HG02973 (cell line): ENCODE results near the gene SMIM22.

ENCODE experiments used
- ATAC-seq: cut with Tn5 transposase; IDR thresholded peaks from one replicate; pipeline ENCODE4 v1.9.1; 2021; ENCODE audit warnings: moderate library complexity; ENCODE audit not compliant: unreplicated experiment

Gene SMIM22

DNA sequence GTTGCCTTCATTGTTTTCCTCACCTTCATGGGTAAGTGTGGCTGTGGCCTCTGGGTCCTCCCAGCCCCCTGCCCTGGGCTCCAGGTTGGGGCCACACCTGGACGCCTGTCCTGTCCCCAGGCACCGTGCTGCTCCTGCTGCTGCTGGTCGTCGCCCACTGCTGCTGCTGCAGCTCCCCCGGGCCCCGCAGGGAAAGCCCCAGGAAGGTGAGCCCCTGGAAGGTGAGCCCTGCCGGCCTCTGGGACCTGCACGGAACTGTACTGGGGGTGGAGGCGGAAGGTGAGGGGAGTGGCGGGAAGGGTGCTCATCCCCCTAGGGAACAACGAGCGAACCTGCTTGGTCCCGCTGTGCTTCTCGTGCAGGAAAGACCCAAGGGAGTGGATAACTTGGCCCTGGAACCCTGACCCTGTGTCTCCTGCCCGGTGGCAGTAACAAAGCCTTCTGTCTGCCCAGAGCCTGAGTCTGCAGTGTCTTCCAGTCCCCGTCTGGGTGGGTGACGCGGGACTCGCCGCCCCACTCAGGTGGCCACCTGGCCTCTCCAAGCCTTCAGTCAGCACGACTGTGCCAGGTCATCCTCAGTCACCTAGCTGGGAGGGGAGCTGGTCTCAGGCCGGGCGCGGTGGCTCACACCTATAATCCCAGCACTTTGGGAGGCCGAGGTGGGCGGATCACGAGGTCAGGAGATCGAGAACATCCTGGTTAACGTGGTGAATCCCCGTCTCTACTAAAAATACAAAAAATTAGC lies 831 bp downstream of the SMIM22 start:
- ATAC-seq = no peak

- ATAC-seq = no peak
These were observed 2.0 kb downstream of the SMIM22 start for GRCh38 chr16:4796982-4797804.

DNA sequence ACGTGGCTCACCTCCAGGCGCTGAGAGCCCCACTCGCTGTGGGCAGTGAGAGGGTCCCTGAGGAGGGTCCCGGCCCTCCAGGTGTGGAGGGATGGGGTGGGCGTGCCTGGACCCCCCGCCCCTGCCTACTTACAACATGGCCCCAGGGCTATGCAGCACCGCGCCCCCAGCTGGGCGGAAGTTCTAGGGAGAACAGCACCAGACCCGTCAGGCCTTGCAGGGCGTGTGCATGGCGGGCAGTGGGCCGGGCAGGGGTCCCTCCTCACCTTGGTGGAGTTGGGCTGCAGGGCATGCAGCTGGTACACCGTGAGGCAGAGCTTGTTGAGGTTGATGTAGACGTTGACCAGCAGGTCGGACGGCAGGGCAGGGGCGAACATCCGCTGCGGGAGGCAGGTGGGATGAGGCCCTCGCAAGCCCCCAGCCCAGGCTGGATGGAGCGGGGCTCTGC lies 2.7 kb downstream of the SMIM22 start:
- no peak for ATAC-seq

- ATAC-seq = no peak
These were observed 3.3 kb downstream of the SMIM22 start for GRCh38 chr16:4798456-4798855.

GRCh38 chr16:4799171-4799855 lies 4.1 kb downstream of the SMIM22 start:
- ATAC-seq = no peak

- ATAC-seq = no peak
These were observed 5.3 kb downstream of the SMIM22 start for GRCh38 chr16:4800290-4801041.

- ATAC-seq = no peak
These were observed 6.1 kb downstream of the SMIM22 start for GRCh38 chr16:4801051-4801961.

- peak; percentile 38 for ATAC-seq
These were observed 6.9 kb downstream of the SMIM22 start, which contains the start of gene ROGDI for GRCh38 chr16:4801962-4802658. ROGDI (minus strand) TSS chr16:4802633; CDS start chr16:4802571, 62 bp downstream.

DNA sequence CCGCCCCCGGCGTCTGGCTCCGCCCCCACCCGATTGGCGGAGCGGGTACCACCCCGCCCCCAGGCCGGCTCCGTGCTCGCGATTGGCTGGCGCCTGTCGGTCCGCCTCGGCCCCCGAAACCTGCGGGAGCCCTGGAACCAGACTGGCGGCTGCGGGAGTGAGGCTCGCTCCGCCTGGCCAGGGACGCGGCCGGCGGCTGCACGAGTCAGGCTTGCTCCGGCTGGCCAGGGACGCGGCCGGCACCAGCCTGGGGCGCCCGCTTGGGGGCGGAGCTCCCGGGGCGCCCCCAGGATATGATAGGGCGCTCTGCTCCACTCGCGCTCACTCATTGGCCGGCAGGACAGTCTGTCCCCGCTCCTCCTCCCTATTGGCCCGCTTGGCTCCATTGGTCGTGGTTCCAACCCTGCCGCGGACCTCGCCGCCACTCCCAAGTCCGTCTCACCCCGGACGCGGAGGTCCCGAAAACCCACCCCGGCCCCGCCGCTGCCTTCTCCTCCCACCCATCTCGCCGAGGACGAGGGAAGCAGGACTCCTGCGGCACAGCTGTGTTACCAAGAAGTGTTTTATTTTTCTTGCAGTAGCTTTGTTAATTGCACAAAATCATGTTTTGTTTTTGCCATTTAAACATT lies 7.6 kb downstream of the SMIM22 start:
- peak; percentile 90 for ATAC-seq

GRCh38 chr16:4803401-4803844 lies 8.3 kb downstream of the SMIM22 start:
- no peak for ATAC-seq

DNA sequence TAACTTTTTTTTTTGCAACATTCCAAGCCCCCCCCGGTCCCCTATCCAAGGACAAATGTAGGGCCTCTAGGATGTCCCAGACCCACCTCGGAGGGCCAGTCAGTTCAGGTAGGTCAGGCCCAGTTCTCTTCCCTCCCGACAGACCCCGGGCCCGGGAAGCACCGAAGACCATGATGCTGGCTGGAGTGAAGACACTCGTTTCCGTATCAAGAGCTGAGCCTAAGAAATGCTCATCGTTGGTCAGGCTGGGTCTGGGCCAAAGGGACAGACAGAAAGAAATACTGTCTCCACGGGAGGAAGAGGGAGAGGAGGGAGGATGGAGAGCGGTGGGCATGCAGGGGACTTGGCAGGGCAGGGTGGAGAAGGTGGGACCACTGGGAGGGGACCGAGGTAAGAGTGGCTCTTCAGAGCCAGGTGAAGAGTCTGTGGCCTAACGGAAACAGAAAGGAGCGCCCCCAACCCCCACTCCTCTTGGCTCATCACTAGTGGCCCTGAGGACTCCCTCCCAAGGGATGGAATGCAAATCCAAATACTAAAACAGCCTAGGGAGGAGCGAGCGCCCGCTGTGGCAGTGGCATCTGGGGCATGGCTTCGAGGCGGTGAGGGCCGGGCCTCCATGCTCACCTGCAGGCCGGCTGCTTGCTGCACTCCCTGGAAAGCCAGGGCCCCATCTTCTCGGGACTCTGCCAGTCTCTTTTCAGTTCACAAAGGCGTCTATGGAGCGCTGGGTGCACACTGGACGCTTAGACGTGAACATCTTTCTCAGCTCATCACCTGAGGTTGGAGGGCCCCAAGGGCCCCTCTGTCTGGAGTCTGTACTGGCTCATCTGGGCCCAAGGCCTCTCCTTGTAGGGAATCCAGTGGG lies 9.0 kb downstream of the SMIM22 start:
- no peak for ATAC-seq

GRCh38 chr16:4805231-4805630 lies 10.1 kb downstream of the SMIM22 start:
- no peak for ATAC-seq

DNA sequence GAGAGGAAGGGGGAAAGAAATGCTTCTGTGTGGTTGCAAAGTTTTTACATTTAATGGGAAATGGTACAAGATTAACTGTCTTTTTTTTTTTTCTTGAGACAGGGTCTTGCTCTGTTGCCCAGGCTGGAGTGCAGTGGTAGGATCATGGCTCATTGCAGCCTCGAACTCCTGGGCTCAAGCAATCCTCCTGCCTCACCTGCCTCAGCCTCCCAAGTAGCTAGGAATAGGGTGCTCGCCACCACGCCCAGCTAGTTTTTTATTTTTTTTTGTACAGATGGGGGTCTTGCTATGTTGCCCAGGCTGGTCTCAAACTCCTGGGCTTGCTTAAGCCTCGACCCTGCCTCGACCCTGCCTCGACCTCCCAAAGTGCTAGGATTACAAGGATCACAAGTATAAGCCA lies 11.1 kb downstream of the SMIM22 start:
- ATAC-seq = no peak

- ATAC-seq = no peak
These were observed 16.1 kb downstream of the SMIM22 start for GRCh38 chr16:4811242-4811641.

- ATAC-seq = no peak
These were observed 16.6 kb downstream of the SMIM22 start for GRCh38 chr16:4811773-4812172.

DNA sequence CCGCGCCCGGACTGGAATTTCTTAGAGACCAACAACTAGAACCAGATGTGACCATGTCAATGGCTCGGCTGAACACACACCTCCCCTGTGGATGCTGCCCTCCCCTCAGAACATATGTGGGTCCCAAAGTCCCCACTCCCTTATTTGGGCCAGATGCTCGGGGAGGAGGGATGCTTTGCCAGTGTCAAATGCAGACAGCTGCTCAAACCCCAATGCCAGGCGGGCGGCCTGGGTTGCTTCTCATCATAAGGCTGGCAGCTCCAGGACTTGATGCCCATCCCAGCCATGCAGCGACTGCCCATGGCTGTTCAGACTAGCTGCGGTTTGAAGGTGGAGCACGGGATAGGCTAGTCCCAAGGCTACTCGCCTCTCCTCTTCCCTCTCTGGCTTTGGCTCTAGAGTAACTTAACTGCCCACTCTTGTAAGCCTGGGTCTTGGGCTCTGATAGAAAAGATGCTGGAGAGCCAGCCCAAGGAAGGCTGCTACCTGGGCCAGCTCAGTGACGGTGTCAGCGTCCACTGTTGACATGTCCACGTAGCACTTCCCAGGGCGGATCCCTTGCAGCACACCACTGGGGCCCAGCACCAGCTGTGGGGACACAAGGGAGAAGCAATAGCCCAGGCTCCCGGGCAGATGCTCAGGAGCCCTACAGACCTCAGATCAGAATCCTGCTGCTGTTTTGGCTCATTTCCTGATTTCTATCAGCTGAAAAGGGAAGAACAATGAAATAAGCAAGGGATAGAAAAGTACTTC lies 18.3 kb downstream of the SMIM22 start:
- no peak for ATAC-seq

GRCh38 chr16:4814046-4814445 lies 18.9 kb downstream of the SMIM22 start:
- ATAC-seq = no peak
